Measurements from ENCODE around the gene ZDBF2. TPM values are rescaled to one million over a fixed set of nuclear protein-coding genes. Genes with fewer than 3 reads are reported as not detected.

ZDBF2 gene
- total RNA-seq, 1 donor: 12.7 TPM

- Histone ChIP-seq H3K9me3 (ENCODE audit: low read depth, low read length) (no peaks in the 10 kb centered on the region), H3K4me1 (ENCODE audit: insufficient read depth, low read length) (peaks cover 3% of the 10 kb centered on the region), H3K27ac (ENCODE audit: low read depth, low read length) (no peak overlapping the region), H3K27me3 (ENCODE audit: insufficient read depth, low read length) (no peaks in the 10 kb centered on the region), H2AFZ (ENCODE audit: low read length) (no peak overlapping the region), H3K36me3 (ENCODE audit: insufficient read depth, low read length) (no peaks in the 10 kb centered on the region), H3K79me2 (ENCODE audit: insufficient read depth, low read length) (no peaks in the 10 kb centered on the region), H4K20me1 (ENCODE audit: insufficient read depth, low read length) (no peaks in the 10 kb centered on the region), H3K4me3 (ENCODE audit: insufficient read depth, low read length) (no peak overlapping the region), H3K4me2 (ENCODE audit: insufficient read depth, low read length) (no peak overlapping the region)
- no peak for TF ChIP-seq CTCF (IDR thresholded peaks at IDR 0.05; ENCODE audit: extremely low read depth, low read depth, low read length)
- no peak for DNase-seq (ENCODE audit: insufficient read length, low spot score, missing footprints)
These were observed 34.1 kb upstream of the ZDBF2 start for GRCh38 chr2:206240327-206240726.

DNA sequence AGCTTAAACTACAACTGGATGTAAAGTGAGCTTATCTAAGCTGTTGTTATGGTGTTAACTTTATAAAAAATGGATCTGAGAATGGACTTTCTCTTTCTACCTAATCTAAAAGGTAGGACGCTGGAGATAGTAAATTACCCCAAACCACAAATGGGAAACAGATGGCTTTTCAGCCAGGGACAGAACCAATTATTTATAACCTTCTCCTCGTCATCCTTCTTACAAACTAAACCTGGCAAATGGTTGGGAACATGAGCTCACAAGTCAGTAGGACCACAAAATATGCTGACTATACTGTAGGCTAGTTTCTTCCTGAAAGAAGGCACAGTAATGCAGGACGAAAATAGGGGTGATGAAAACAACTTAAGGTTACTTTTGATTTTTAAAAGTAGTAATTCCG is 32.7 kb upstream of the ZDBF2 start:
- no peaks in the 10 kb centered on the region for H3K27me3 ChIP-seq (ENCODE audit: insufficient read depth, low read length)
- H4K20me1 ChIP-seq (ENCODE audit: insufficient read depth, low read length): no peaks in the 10 kb centered on the region
- no peaks in the 10 kb centered on the region for H3K79me2 ChIP-seq (ENCODE audit: insufficient read depth, low read length)
- peak overlapping the region; percentile 36 for H3K4me2 ChIP-seq (ENCODE audit: insufficient read depth, low read length)
- H2AFZ ChIP-seq (ENCODE audit: low read length): no peak overlapping the region
- no peaks in the 10 kb centered on the region for H3K9me3 ChIP-seq (ENCODE audit: low read depth, low read length)
- no peak overlapping the region for H3K27ac ChIP-seq (ENCODE audit: low read depth, low read length)
- no peak for DNase-seq (ENCODE audit: insufficient read length, low spot score, missing footprints)
- no peaks in the 10 kb centered on the region for H3K36me3 ChIP-seq (ENCODE audit: insufficient read depth, low read length)
- no peak overlapping the region for H3K4me3 ChIP-seq (ENCODE audit: insufficient read depth, low read length)
- peaks cover 3% of the 10 kb centered on the region for H3K4me1 ChIP-seq (ENCODE audit: insufficient read depth, low read length)
- TF ChIP-seq CTCF (IDR thresholded peaks at IDR 0.05; ENCODE audit: extremely low read depth, low read depth, low read length): no peak

GRCh38 chr2:206245265-206245672 is 29.2 kb upstream of the ZDBF2 start:
- H3K27ac ChIP-seq (ENCODE audit: low read depth, low read length): no peak overlapping the region
- H3K36me3 ChIP-seq (ENCODE audit: insufficient read depth, low read length): no peaks in the 10 kb centered on the region
- H2AFZ ChIP-seq (ENCODE audit: low read length): no peak overlapping the region
- peaks cover 3% of the 10 kb centered on the region for H3K4me1 ChIP-seq (ENCODE audit: insufficient read depth, low read length)
- no peak overlapping the region for H3K4me2 ChIP-seq (ENCODE audit: insufficient read depth, low read length)
- no peak for DNase-seq (ENCODE audit: insufficient read length, low spot score, missing footprints)
- TF ChIP-seq CTCF (IDR thresholded peaks at IDR 0.05; ENCODE audit: extremely low read depth, low read depth, low read length): no peak
- no peaks in the 10 kb centered on the region for H4K20me1 ChIP-seq (ENCODE audit: insufficient read depth, low read length)
- H3K79me2 ChIP-seq (ENCODE audit: insufficient read depth, low read length): no peaks in the 10 kb centered on the region
- no peaks in the 10 kb centered on the region for H3K9me3 ChIP-seq (ENCODE audit: low read depth, low read length)
- no peak overlapping the region for H3K4me3 ChIP-seq (ENCODE audit: insufficient read depth, low read length)
- H3K27me3 ChIP-seq (ENCODE audit: insufficient read depth, low read length): peaks cover 8% of the 10 kb centered on the region

GRCh38 chr2:206250041-206250897 is 24.2 kb upstream of the ZDBF2 start:
- no peak for DNase-seq (ENCODE audit: insufficient read length, low spot score, missing footprints)
- TF ChIP-seq CTCF (IDR thresholded peaks at IDR 0.05; ENCODE audit: extremely low read depth, low read depth, low read length): no peak
- Histone ChIP-seq H3K4me3 (ENCODE audit: insufficient read depth, low read length) (peak overlapping the region; percentile 59), H3K4me2 (ENCODE audit: insufficient read depth, low read length) (peak overlapping the region; percentile 74), H2AFZ (ENCODE audit: low read length) (peak overlapping the region; percentile 59), H3K27ac (ENCODE audit: low read depth, low read length) (no peak overlapping the region), H3K27me3 (ENCODE audit: insufficient read depth, low read length) (peaks cover 46% of the 10 kb centered on the region), H4K20me1 (ENCODE audit: insufficient read depth, low read length) (no peaks in the 10 kb centered on the region), H3K36me3 (ENCODE audit: insufficient read depth, low read length) (no peaks in the 10 kb centered on the region), H3K9me3 (ENCODE audit: low read depth, low read length) (no peaks in the 10 kb centered on the region), H3K4me1 (ENCODE audit: insufficient read depth, low read length) (no peaks in the 10 kb centered on the region), H3K79me2 (ENCODE audit: insufficient read depth, low read length) (no peaks in the 10 kb centered on the region)

All from osteoblast (primary cell).